Measurements from ENCODE around the gene LASP1NB.
A peak's percentile ranks its signal among the peaks of the same experiment; 100 is the strongest.
"Not testable (repeated sequence)": the region's sequence is repeated elsewhere in the genome, so short reads cannot be mapped to it uniquely, and the experiment has no call there.

Gene LASP1NB

DNA sequence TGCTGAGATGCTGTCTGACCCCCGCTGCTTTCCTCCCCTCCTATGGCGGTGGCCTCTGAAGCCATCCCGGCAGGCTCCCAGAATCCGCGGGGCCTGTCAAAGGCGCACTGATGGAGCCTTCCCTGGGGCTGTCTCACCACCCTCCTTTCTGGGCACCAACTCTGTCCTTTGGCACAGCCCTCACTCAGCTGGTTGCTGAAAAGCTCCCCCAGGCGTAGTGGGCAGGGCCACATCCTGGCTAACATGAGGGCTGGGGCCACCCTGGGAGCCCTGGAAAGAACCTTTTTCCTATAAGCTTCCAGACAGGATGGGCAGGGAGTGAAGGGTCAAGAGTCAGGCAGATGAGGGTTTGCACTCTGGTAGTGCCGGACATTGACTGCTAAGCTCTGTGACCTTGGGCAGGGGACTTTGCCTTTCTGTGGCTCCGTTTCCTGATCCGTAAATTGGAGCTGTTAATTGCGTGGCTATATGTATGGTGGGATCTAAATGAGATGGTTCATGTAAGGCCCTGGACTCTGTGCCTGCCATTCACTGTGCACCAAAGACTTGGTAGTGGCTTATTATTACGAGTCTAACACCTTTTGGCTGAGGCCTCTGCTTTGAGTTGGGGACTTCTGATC, 27.6 kb upstream of the LASP1NB start:
- no peak for DNase-seq

DNA sequence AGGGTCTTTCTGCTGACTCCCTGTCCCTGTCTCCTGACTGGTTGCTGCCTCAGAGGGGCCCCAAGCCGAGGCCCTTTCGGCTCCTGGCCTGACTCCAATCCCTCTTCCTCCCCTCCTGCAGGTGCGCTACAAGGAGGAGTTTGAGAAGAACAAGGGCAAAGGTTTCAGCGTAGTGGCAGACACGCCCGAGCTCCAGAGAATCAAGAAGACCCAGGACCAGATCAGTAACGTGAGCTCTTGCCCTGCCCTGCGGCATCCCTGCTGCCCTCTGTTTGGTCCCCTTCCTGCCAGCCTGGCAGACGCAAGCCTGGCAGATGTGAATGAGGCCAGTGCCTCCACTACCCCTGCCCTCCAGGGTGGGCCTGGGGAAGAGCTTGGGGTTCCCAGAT, 27.1 kb upstream of the LASP1NB start:
- DNase-seq = no peak

- no peak for DNase-seq
Measured at GRCh38 chr17:38898812-38899348, 26.5 kb upstream of the LASP1NB start.

DNA sequence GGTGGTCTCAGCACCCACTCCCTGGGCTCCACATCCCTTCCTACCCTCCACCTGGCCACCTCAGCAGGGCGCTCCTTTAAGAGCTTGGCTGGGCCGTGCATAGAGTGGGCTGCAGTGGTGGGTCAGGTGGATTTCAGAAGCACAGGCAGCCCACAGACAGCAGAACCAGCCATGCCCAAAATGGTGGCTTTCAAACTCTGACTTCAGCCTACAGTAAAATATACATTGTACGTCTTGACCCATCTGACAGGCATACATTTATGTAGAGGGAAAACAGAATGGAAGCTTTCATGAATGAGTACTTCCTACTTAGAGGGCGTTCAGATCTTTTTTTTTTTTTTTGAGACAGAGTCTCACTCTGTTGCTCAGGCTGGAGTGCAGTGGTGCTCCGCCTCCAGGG, 26.0 kb upstream of the LASP1NB start:
- no peak for DNase-seq

- DNase-seq = no peak
Measured at GRCh38 chr17:38900978-38901656, 24.3 kb upstream of the LASP1NB start.

- DNase-seq = no peak
Measured at GRCh38 chr17:38903404-38903803, 22.0 kb upstream of the LASP1NB start.

DNA sequence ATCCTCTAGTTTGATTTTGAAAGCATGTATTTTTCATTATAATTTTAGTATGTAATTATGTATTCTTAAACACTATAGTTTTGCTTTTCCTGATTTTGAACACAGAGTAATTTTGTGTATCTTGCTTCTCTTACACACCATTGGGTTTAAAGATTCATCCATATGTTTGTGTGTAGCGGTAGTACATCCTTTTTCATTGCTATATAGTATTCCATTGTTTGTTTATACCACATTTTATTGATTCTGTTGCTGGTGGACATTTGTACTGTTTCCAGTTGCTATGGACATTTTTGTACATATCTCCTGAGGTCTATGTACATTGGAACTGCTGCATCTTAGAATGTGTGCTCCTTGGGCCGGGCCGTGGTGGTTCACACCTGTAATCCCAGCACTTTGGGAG, 20.5 kb upstream of the LASP1NB start:
- no peak for DNase-seq

DNA sequence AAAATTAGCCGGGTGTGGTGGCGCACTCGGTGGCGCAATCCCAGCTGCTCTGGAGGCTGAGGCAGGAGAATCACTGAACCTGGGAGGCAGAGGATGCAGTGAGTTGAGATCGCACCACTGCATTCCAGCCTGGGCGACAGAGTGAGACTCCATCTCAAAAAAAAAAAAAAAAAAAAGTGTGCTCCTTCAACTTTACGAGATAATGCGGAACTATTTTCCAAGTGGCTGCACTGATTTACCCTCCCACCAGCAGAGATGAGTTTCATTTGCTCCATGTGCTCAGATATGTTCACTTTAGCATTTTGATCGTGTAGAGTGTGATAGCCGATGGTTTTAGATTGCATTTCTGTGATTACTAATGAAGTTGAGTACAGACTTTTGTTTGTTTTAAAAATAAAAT, 20.0 kb upstream of the LASP1NB start:
- no peak for DNase-seq

- no peak for DNase-seq
Measured at GRCh38 chr17:38906460-38907228, 18.8 kb upstream of the LASP1NB start.

DNA sequence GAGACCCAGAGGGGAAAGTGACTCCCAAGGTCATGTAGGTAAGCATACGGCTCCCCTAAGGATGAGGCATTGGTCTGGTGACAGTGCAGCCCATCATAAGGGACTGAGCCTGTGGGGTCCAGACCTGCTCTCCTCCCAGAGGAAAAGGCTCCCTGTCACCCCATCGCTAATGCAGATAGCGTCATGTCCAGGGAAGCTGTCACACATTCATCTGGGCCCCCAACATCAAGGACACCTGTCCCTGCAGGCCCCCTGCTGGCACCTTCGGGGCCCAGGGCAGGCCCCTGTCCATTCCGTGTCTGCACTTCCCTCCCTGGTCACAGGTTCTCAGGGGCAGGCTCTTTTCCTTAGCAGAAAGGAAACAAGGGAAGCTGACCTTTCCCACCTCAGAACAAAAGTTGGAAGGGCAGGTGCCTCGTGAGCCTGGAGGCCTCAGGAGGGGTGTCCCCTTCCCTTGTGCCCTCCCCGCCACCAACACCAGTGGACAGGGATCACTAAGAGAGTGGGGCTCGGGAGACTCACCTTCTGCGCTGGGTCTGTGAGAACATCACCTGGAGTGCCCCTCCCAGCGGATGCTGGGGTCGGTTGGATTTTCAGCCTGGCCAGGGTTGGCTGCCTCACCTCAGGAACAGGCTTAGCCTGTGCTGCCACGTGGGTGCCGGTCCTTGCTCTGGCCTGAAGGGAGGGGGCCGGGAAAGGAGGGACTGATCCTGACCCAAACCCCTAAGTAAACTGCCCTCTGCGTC, 17.3 kb upstream of the LASP1NB start:
- DNase-seq = no peak

- DNase-seq = no peak
Measured at GRCh38 chr17:38908676-38909181, 16.7 kb upstream of the LASP1NB start.

GRCh38 chr17:38910325-38910724, 15.1 kb upstream of the LASP1NB start:
- DNase-seq = no peak

- DNase-seq = no peak
Measured at GRCh38 chr17:38911081-38911730, 14.2 kb upstream of the LASP1NB start.

DNA sequence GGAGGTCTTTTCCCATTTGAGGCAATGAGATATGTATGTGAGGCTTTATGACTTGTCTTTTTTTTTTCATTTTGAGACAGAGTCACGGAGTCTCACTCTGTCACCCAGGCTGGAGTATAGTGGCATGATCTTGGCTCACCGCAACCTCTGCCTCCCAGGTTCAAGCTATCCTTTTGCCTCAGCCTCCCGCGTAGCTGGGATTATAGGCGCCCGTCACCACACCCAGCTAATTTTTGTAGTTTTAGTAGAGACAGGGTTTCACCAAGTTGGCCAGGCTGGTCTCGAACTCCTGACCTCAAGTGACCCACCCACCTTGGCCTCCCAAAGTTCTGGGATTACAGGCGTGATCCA, 13.7 kb upstream of the LASP1NB start:
- not testable (repeated sequence) for DNase-seq

DNA sequence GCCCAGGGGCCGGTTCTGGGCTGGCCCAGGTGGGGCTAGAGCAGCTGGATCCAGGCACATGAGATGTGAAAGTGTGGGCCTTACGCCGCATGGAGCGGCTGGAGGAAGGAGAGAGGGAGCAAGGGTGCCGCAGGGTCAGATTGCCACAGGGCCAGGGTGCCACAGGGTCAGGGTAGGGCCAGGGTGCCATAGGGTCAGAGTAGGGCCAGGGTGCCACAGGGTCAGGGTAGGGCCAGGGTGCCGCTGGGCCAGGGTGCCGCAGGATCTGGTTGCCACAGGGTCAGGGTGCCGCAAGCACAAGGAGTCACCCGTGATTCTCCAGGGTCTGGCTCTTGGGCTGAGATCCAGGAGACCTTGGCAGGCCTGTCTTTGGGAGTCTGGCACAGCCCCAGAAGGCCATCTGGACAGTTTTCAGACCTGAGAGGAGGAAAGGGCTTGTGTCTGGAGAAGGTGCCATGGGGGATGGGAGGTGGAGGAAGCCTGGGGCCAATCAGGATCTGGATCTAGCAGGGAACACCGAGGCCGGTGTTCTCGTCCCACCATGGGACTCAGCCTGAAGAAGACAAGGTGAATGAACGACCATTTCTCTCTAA, 13.1 kb upstream of the LASP1NB start:
- DNase-seq = peak; percentile 27

- no peak for DNase-seq
Measured at GRCh38 chr17:38914741-38915638, 10.4 kb upstream of the LASP1NB start.

DNA sequence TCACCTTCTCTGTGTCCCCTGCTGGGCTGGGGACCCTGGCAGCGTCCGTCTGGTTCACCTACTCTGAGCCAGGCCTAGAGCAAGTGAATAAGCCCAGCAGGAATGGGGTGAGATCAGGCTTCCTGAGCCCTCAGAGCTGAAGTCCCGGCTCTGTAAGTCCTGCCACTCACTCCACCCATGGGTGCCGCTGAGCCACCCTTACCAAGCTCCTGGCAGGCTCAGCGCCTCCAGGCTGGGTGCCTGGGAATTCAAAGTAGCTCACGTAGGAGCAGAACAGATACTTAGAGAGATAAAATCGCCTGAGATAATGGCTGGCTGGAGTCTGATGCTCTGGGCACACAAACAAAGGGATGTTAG, 9.8 kb upstream of the LASP1NB start:
- no peak for DNase-seq

GRCh38 chr17:38916771-38917170, 8.6 kb upstream of the LASP1NB start:
- DNase-seq = no peak

DNA sequence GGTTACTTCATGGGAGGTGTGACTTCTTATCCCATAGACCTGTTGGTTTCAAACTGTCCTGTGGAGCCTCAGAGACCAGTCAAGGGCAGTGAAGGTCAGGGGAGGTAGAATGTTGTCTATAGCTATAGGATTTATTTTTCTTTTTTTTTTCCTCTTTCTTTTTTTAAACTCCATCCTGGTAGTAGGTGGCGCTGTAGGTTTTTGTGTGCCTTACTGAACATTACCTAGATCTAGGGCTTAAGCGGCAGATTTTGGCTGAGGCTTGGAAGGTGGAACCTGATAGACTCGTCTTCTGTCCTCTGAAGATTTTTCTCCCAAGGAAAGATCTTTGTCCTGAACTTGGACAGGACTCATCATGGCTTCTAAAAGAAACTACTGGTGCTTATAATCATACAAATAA, 8.2 kb upstream of the LASP1NB start:
- no peak for DNase-seq

GRCh38 chr17:38918129-38918913, 7.1 kb upstream of the LASP1NB start:
- no peak for DNase-seq
